Stimulated activated CD8-positive, alpha-beta memory T cell treated with anti-CD3 and anti-CD28 coated beads, Interleukin-7, amount 100 ng/mL, for 48 hours (primary cell): ENCODE results near the gene COL6A3.

Experiments used
- DNase-seq, 2 donors: peaks; one replicate each; pipeline ENCODE4 v3.0.0-alpha.2; 2020; ENCODE audit warnings: low read depth in 1 of 2; ENCODE audit errors: extremely low read depth in 1 of 2

The COL6A3 gene

GRCh38 chr2:237445611-237446337, 31.8 kb upstream of the COL6A3 start:
- DNase-seq = no peak

GRCh38 chr2:237444071-237444470, 30.1 kb upstream of the COL6A3 start:
- no peak for DNase-seq

GRCh38 chr2:237441605-237442274, 27.8 kb upstream of the COL6A3 start:
- peak in 1 of 2 donors; percentile 53 for DNase-seq

GRCh38 chr2:237440819-237441281, 26.9 kb upstream of the COL6A3 start:
- peak in 1 of 2 donors; percentile 68 for DNase-seq

GRCh38 chr2:237438080-237438940, 24.3 kb upstream of the COL6A3 start:
- no peak for DNase-seq

- no peak for DNase-seq
Measured at GRCh38 chr2:237437566-237437965, 23.6 kb upstream of the COL6A3 start.

GRCh38 chr2:237435844-237436587, 22.1 kb upstream of the COL6A3 start:
- DNase-seq = no peak

- DNase-seq = peak; percentile 72 to 94
Measured at GRCh38 chr2:237434866-237435311, 20.9 kb upstream of the COL6A3 start.

- DNase-seq = no peak
Measured at GRCh38 chr2:237433920-237434676, 20.1 kb upstream of the COL6A3 start.

- DNase-seq = peak; percentile 87 to 97
Measured at GRCh38 chr2:237432484-237433092, 18.6 kb upstream of the COL6A3 start.

- DNase-seq = no peak
Measured at GRCh38 chr2:237431837-237432236, 17.9 kb upstream of the COL6A3 start.

- no peak for DNase-seq
Measured at GRCh38 chr2:237431372-237431771, 17.4 kb upstream of the COL6A3 start.

- DNase-seq = no peak
Measured at GRCh38 chr2:237430861-237431260, 16.9 kb upstream of the COL6A3 start.

- no peak for DNase-seq
Measured at GRCh38 chr2:237429753-237430152, 15.8 kb upstream of the COL6A3 start.

GRCh38 chr2:237427769-237428506, 14.0 kb upstream of the COL6A3 start:
- DNase-seq = peak; percentile 67 to 89

- no peak for DNase-seq
Measured at GRCh38 chr2:237426517-237426916, 12.6 kb upstream of the COL6A3 start.

- no peak for DNase-seq
Measured at GRCh38 chr2:237425320-237425719, 11.4 kb upstream of the COL6A3 start.

GRCh38 chr2:237424544-237424943, 10.6 kb upstream of the COL6A3 start:
- DNase-seq = no peak

- DNase-seq = no peak
Measured at GRCh38 chr2:237423891-237424290, 9.9 kb upstream of the COL6A3 start.
